Endothelial cell (in vitro differentiated cells): Measurements from ENCODE around the gene OSBP2. TPM values are rescaled to one million over a fixed set of nuclear protein-coding genes. Genes with fewer than 3 reads are reported as not detected.
"Not testable (repeated sequence)": the region's sequence is repeated elsewhere in the genome, so short reads cannot be mapped to it uniquely, and the experiment has no call there.

Experiments
- DNase-seq: peaks from one replicate; pipeline ENCODE4 v3.0.0; 2021; ENCODE audit warnings: low spot score
- H3K27ac Mint-ChIP-seq: one replicate; pipeline ENCODE4 v1.8.0; 2021; ENCODE audit warnings: mixed read lengths, inconsistent platforms; ENCODE audit not compliant: unreplicated experiment
- H3K27me3 Mint-ChIP-seq: one replicate; pipeline ENCODE4 v1.8.0; 2021; ENCODE audit warnings: mild to moderate bottlenecking, moderate library complexity, mixed read lengths, inconsistent platforms; ENCODE audit not compliant: unreplicated experiment
- H3K36me3 Mint-ChIP-seq: one replicate; pipeline ENCODE4 v1.8.0; 2021; ENCODE audit warnings: mild to moderate bottlenecking, low read depth, mixed read lengths, inconsistent platforms; ENCODE audit not compliant: unreplicated experiment
- H3K4me1 Mint-ChIP-seq: one replicate; pipeline ENCODE4 v1.8.0; 2021; ENCODE audit warnings: mild to moderate bottlenecking, mixed read lengths, inconsistent platforms; ENCODE audit not compliant: unreplicated experiment
- H3K4me3 Mint-ChIP-seq: one replicate; pipeline ENCODE4 v1.8.0; 2021; ENCODE audit warnings: mild to moderate bottlenecking, mixed read lengths, inconsistent platforms; ENCODE audit not compliant: unreplicated experiment
- H3K9me3 Mint-ChIP-seq: one replicate; pipeline ENCODE4 v1.8.0; 2021; ENCODE audit warnings: mixed read lengths, inconsistent platforms; ENCODE audit not compliant: unreplicated experiment
- total RNA-seq: library from RNA; stranded (reverse); fragmentation: NEBNext Ultra II Directional; extraction: Animal tissue kit (Norgen Biotek cat#: 25700); gene quantifications from one replicate; pipeline ENCODE4 v1.2.1, GENCODE V29; 2021; ENCODE audit not compliant: unreplicated experiment
- TF ChIP-seq, protein P1 (sequence below): fragments of 200-600 bp; sonication (generic); IDR thresholded peaks from one replicate; pipeline ENCODE4 v1.5.0; 2021; ENCODE audit warnings: antibody characterized with exemption; ENCODE audit not compliant: unreplicated experiment

Gene OSBP2
- total RNA-seq, 1 donor from 2014 or later = 3.0 TPM

DNA sequence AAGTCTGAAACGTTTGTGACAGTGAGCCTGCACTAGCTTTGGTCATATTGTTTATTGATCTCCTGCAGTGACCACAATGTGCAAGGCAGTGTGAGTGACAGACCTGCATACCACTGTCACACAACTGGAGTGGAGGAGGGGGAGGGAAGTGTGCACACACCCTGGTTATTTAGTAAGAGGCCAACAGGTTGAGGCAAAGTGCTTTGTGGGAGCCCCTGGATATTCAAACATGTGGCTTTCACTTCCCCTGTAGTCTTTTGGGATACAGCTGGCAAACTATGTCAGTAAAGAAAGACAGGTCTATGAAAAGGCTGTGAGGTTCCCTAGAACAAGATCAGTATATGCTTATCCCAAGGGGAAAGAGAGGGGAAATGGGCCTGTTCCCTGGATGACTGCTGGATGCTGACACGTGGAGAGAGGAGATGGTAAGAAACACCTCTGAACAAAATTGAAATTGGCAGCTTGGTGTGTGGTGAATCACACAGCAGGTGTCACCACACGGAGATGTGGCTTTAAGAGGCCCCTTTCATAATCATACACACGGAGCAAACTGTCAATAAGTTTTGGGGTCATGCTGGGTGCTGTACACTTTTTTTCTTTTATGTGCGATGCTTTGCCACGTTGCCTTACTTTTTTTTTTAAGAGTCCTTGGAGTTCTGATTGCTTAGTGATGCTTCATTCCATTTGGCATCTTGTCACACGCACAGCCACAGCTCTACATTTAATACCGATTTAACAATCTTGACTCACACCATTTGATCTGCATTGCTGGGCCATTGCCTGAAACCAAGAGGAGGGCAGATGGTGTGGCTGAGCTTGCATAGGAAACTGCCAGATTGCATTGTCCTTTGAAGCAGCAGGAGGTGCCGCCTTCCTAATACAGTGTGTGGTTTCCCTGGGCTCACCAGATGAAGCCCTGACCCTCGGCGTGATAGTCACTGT is 11.3 kb downstream of the OSBP2 start:
- DNase-seq = no peak
- H3K27me3 Mint-ChIP-seq = peaks cover 3% of the 10 kb centered on the region

DNA sequence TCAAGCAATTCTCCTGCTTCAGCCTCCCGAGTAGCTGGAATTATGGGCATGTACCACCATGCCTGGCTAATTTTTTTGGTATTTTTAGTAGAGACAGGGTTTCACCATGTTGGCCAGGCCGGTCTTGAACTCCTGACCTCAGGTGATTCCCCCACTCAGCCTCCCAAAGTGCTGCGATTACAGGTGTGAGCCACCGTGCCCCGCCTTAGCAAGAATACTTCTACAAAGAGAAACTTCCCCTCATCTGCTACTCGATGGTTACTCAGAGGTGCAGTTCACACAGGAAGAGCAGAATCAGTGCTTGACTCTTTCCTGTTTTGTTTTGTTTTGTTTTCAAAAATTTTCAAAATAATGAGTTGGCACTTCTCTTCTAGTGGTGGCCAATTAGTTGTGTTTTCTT is 15.3 kb downstream of the OSBP2 start:
- H3K4me1 Mint-ChIP-seq = peaks cover 18% of the 10 kb centered on the region
- not testable (repeated sequence) for H3K27ac Mint-ChIP-seq, H3K9me3 Mint-ChIP-seq, H3K27me3 Mint-ChIP-seq, H3K36me3 Mint-ChIP-seq, H3K4me3 Mint-ChIP-seq, DNase-seq

More for the DNA sequence above, 11.3 kb downstream of the OSBP2 start:
- Mint-ChIP-seq H3K4me3 (no peak overlapping the region), H3K36me3 (no peaks in the 10 kb centered on the region), H3K4me1 (peaks cover 18% of the 10 kb centered on the region), H3K9me3 (no peaks in the 10 kb centered on the region), H3K27ac (no peak overlapping the region)
- TF ChIP-seq, protein P1, sequence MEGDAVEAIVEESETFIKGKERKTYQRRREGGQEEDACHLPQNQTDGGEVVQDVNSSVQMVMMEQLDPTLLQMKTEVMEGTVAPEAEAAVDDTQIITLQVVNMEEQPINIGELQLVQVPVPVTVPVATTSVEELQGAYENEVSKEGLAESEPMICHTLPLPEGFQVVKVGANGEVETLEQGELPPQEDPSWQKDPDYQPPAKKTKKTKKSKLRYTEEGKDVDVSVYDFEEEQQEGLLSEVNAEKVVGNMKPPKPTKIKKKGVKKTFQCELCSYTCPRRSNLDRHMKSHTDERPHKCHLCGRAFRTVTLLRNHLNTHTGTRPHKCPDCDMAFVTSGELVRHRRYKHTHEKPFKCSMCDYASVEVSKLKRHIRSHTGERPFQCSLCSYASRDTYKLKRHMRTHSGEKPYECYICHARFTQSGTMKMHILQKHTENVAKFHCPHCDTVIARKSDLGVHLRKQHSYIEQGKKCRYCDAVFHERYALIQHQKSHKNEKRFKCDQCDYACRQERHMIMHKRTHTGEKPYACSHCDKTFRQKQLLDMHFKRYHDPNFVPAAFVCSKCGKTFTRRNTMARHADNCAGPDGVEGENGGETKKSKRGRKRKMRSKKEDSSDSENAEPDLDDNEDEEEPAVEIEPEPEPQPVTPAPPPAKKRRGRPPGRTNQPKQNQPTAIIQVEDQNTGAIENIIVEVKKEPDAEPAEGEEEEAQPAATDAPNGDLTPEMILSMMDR = no peak

DNA sequence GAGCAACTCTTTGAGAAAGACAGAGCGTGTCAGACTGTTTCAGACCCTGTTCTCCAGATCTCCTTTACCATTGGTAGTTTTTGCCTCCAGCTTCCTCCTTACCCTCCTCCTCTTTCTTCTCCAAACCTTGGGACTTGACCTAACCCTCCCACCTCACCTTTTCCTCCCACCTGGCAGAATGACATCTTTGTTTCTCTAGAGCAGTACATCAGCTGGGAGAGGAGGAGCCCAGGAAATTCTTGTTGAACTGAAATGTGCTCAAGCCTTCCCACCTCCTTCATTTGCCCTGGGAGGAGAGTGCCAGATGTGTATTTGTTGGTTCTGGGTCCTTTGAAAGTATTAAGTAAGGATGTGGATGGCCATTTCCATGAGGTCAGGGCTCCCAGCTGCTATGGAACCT is 17.4 kb downstream of the OSBP2 start:
- Mint-ChIP-seq H3K4me1 (peaks cover 5% of the 10 kb centered on the region), H3K36me3 (no peaks in the 10 kb centered on the region), H3K4me3 (no peak overlapping the region), H3K9me3 (no peaks in the 10 kb centered on the region), H3K27me3 (peaks cover 7% of the 10 kb centered on the region), H3K27ac (no peak overlapping the region)
- no peak for DNase-seq
- TF ChIP-seq, protein P1 = no peak

DNA sequence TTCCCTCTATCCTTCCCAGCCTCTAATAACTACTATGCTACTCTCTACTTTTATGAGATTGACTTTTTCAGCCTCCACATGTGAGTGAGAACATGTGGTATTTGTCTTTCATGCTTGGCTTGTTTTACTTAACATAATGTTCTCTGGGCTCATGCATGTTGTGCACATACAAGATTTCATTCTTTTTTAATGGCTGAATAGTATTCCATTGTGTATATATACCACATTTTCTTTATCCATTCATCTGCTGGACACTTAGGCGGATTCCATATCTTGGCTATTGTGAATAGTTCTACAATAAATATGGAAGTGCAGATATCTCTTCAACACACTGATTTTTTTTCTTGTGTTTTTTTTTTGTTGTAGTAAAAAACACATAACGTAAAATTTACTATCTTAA is 19.4 kb downstream of the OSBP2 start:
- Mint-ChIP-seq H3K27ac (no peak overlapping the region), H3K4me1 (peaks cover 5% of the 10 kb centered on the region), H3K27me3 (peaks cover 7% of the 10 kb centered on the region), H3K9me3 (no peaks in the 10 kb centered on the region), H3K4me3 (no peak overlapping the region), H3K36me3 (no peaks in the 10 kb centered on the region)
- no peak for DNase-seq
- TF ChIP-seq, protein P1 = no peak

DNA sequence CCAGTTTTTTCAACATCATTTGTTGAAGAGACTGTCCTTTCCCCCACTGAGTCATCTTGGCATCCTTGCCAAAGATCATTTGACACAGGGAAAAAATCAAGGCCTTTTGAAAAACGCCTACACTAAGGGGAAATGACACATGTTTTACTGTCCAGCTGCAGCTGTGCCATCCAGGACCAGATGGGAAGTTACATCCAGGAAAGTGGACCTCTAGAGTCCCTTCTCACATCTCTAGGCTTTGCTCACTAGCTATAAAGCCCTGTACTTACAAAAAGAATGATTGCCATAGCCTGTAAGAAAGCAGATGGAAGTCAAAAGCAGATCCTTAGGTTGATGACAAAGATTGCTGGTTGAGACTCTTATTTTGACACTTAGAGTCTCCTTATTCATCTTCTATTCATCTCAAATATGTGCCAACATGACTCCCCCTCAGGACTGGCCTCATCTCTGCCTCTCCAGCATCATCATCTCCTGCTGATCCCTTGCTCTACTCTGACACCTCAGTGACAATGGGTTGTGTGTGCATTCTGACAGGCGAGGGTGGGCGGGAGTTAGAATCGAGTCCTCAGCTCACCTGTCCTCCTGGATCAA is 22.8 kb downstream of the OSBP2 start:
- H3K4me1 Mint-ChIP-seq = no peaks in the 10 kb centered on the region
- H3K4me3 Mint-ChIP-seq = no peak overlapping the region
- H3K36me3 Mint-ChIP-seq = no peaks in the 10 kb centered on the region
- H3K27me3 Mint-ChIP-seq = peaks cover 7% of the 10 kb centered on the region
- TF ChIP-seq, protein P1 = no peak
- no peak for DNase-seq
- H3K27ac Mint-ChIP-seq = no peak overlapping the region
- no peaks in the 10 kb centered on the region for H3K9me3 Mint-ChIP-seq
